ENCODE results near the gene HIP1R. TPM values are rescaled to one million over a fixed set of nuclear protein-coding genes. Genes with fewer than 3 reads are reported as not detected.

The HIP1R gene
- total and polyA plus RNA-seq, 2 of the 13 experiments (the other 11 are each of a cell fraction or from before 2014, with no cell fraction given): 18.4 to 25.5 TPM

DNA sequence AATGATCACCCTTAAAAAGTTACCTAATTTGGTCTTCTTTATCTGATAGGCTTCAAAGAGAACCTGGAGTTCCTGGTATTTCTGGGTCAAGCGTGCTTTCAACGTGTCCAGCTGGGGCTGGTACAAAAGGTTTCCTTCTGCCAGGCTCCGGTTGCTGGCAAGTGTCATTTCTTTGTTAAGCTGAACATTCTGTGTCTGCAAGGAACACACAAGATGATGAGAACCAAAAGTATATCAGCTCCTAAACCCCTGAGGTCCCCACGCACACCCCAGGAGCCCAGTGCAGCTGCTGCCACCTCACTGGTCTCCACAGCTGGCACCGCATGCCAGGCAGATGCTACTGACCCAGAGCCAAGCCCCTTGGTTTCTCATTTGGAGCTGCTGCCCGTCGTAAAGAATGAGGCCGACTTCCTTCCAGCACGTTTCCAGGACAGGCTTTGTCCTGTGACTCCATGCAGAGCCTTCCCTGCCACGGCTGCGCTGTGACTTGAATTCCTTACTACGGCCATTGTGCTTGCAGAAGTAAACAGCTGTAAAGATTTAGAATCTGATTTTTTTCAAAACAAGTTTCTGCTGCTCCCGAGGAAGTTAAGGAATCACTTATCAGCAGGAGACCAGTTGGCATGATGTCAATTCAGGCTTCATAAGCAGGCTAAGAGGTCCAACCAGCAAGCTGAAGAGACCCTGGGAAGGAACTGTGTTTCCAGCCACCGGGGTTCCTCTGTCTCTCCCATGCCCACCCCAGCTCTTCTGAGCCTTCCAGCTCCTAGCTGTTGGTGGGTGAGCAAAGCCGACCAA lies 35.8 kb downstream of the HIP1R start:
- Histone ChIP-seq H3K9me3 (ENCODE audit: low read length) (no peaks in the 10 kb centered on the region), H3K36me3 (replicated peaks in 1 of 2; ENCODE audit: control insufficient read depth in 1 of 2, insufficient read depth in 2 of 2, low read length in 2 of 2) (peaks cover 0 to 9% of the 10 kb centered on the region in 2 experiments; a peak in 3 of 5 replicates), H3K79me2 (ENCODE audit: insufficient read depth, low read length) (peaks cover 17% of the 10 kb centered on the region), H4K20me1 (ENCODE audit: insufficient read depth, low read length) (no peaks in the 10 kb centered on the region), H3K4me1 (ENCODE audit: insufficient read depth, low read length) (peaks cover 23% of the 10 kb centered on the region), H3K4me3 (replicated peaks in 1 of 3; ENCODE audit: insufficient read depth in 1 of 3, low read depth in 2 of 3, low read length in 3 of 3) (no peak overlapping the region), H3K27me3 (ENCODE audit: control insufficient read depth in 1 of 2, insufficient read depth in 2 of 2, low read length in 2 of 2) (no peaks in the 10 kb centered on the region), H3K27ac (ENCODE audit: extremely low read length, insufficient read depth, low read length) (no peak overlapping the region), H3K4me2 (ENCODE audit: low read depth, low read length) (no peak overlapping the region), H3K9ac (ENCODE audit: insufficient read depth, low read depth, low read length) (no peak overlapping the region), H2AFZ (ENCODE audit: low read length) (no peak overlapping the region)
- in situ Hi-C loops (cut with HindIII; ENCODE audit: extremely low pct_ligation_motif_present, low pct_unique_long_range_greater_than_20kb): loop anchor here (25.0 kb wide), 1 partner anchor 366 kb away; the partner anchor contains the start of genes MPHOSPH9 and MTRFR
- ATAC-seq (no peak), DNase-seq (ENCODE audit: low spot score) (no peak), FAIRE-seq (no peak)
- WGBS (ENCODE audit: low lambda C conversion rate): 82% methylated on average over 15 of the region's 15 CpGs
- CTCF ChIA-PET (ENCODE audit: low intra/inter-chr PET ratio, low total read pairs): no interaction called here
- intact Hi-C loops (cut with micrococcal nuclease; ENCODE audit: unreplicated experiment): no loop called here
- no TSS peak for BruUV-seq (replicated peaks)
- POLR2A ChIA-PET: no interaction called here
- TF ChIP-seq ZNF251 (CRISPR knock-in tag; IDR thresholded peaks at IDR 0.05): no peak
- TF ChIP-seq ZNF501 (CRISPR knock-in tag; IDR thresholded peaks at IDR 0.05): no peak
- no peak for TF ChIP-seq KLF9 (CRISPR knock-in tag; IDR thresholded peaks at IDR 0.05; ENCODE audit: low read depth)
- TF ChIP-seq KDM5B (CRISPR knock-in tag; IDR thresholded peaks at IDR 0.05; ENCODE audit: borderline replicate concordance): no peak
- no peak for TF ChIP-seq ZNF839 (CRISPR knock-in tag; IDR thresholded peaks at IDR 0.05; ENCODE audit: borderline replicate concordance)
- TF ChIP-seq, protein P1, sequence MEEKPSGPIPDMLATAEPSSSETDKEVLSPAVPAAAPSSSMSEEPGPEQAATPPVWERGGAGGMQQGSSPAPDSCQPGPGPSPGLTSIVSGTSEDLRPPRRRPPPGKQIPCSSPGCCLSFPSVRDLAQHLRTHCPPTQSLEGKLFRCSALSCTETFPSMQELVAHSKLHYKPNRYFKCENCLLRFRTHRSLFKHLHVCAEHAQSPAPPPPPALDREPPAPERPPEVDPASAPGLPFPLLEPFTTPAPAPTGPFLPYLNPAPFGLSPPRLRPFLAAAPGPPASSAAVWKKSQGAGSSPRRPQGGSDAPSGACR (CRISPR knock-in tag; IDR thresholded peaks at IDR 0.05): no peak
- TF ChIP-seq ZKSCAN1 (IDR thresholded peaks at IDR 0.05; ENCODE audit: low read length): no peak
- TF ChIP-seq ATM (IDR thresholded peaks at IDR 0.05; ENCODE audit: borderline replicate concordance): no peak
- no peak for TF ChIP-seq HHEX (CRISPR knock-in tag; IDR thresholded peaks at IDR 0.05)
- TF ChIP-seq SOX6 (IDR thresholded peaks at IDR 0.05): no peak
- TF ChIP-seq SOX6 (CRISPR knock-in tag; IDR thresholded peaks at IDR 0.05): no peak
- TF ChIP-seq AKAP8 (CRISPR knock-in tag; IDR thresholded peaks at IDR 0.05): no peak
- no peak for TF ChIP-seq ZNF775 (CRISPR knock-in tag; IDR thresholded peaks at IDR 0.05; ENCODE audit: borderline replicate concordance)
- TF ChIP-seq, protein P2, sequence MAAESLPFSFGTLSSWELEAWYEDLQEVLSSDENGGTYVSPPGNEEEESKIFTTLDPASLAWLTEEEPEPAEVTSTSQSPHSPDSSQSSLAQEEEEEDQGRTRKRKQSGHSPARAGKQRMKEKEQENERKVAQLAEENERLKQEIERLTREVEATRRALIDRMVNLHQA (CRISPR knock-in tag; IDR thresholded peaks at IDR 0.05): no peak
- TF ChIP-seq, protein P3, sequence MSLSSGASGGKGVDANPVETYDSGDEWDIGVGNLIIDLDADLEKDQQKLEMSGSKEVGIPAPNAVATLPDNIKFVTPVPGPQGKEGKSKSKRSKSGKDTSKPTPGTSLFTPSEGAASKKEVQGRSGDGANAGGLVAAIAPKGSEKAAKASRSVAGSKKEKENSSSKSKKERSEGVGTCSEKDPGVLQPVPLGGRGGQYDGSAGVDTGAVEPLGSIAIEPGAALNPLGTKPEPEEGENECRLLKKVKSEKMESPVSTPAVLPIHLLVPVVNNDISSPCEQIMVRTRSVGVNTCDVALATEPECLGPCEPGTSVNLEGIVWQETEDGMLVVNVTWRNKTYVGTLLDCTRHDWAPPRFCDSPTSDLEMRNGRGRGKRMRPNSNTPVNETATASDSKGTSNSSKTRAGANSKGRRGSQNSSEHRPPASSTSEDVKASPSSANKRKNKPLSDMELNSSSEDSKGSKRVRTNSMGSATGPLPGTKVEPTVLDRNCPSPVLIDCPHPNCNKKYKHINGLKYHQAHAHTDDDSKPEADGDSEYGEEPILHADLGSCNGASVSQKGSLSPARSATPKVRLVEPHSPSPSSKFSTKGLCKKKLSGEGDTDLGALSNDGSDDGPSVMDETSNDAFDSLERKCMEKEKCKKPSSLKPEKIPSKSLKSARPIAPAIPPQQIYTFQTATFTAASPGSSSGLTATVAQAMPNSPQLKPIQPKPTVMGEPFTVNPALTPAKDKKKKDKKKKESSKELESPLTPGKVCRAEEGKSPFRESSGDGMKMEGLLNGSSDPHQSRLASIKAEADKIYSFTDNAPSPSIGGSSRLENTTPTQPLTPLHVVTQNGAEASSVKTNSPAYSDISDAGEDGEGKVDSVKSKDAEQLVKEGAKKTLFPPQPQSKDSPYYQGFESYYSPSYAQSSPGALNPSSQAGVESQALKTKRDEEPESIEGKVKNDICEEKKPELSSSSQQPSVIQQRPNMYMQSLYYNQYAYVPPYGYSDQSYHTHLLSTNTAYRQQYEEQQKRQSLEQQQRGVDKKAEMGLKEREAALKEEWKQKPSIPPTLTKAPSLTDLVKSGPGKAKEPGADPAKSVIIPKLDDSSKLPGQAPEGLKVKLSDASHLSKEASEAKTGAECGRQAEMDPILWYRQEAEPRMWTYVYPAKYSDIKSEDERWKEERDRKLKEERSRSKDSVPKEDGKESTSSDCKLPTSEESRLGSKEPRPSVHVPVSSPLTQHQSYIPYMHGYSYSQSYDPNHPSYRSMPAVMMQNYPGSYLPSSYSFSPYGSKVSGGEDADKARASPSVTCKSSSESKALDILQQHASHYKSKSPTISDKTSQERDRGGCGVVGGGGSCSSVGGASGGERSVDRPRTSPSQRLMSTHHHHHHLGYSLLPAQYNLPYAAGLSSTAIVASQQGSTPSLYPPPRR (CRISPR knock-in tag; IDR thresholded peaks at IDR 0.05; ENCODE audit: borderline replicate concordance): no peak
- TF ChIP-seq ZNF333 (CRISPR knock-in tag; IDR thresholded peaks at IDR 0.05; ENCODE audit: borderline replicate concordance): no peak
- TF ChIP-seq, protein P4, sequence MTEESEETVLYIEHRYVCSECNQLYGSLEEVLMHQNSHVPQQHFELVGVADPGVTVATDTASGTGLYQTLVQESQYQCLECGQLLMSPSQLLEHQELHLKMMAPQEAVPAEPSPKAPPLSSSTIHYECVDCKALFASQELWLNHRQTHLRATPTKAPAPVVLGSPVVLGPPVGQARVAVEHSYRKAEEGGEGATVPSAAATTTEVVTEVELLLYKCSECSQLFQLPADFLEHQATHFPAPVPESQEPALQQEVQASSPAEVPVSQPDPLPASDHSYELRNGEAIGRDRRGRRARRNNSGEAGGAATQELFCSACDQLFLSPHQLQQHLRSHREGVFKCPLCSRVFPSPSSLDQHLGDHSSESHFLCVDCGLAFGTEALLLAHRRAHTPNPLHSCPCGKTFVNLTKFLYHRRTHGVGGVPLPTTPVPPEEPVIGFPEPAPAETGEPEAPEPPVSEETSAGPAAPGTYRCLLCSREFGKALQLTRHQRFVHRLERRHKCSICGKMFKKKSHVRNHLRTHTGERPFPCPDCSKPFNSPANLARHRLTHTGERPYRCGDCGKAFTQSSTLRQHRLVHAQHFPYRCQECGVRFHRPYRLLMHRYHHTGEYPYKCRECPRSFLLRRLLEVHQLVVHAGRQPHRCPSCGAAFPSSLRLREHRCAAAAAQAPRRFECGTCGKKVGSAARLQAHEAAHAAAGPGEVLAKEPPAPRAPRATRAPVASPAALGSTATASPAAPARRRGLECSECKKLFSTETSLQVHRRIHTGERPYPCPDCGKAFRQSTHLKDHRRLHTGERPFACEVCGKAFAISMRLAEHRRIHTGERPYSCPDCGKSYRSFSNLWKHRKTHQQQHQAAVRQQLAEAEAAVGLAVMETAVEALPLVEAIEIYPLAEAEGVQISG (CRISPR knock-in tag; IDR thresholded peaks at IDR 0.05): no peak

Data from HepG2 (cell line).